Iris pigment epithelial cell (primary cell): ENCODE data around the gene MRPL33.
A peak's percentile ranks its signal among the peaks of the same experiment; 100 is the strongest.
"Not testable (repeated sequence)": the region's sequence is repeated elsewhere in the genome, so short reads cannot be mapped to it uniquely, and the experiment has no call there.

Source experiments
- DNase-seq: peaks from one replicate; pipeline ENCODE4 v3.0.0-alpha.2; 2011; ENCODE audit warnings: low read depth

MRPL33 gene

GRCh38 chr2:27741673-27742072, 29.8 kb upstream of the MRPL33 start:
- DNase-seq, result no peak

GRCh38 chr2:27742571-27742970, 28.9 kb upstream of the MRPL33 start:
- DNase-seq, result no peak

- not testable (repeated sequence) for DNase-seq
Measured at GRCh38 chr2:27745494-27745893, 26.0 kb upstream of the MRPL33 start.

GRCh38 chr2:27746325-27746724, 25.2 kb upstream of the MRPL33 start:
- no peak for DNase-seq

- no peak for DNase-seq
Measured at GRCh38 chr2:27747827-27748352, 23.6 kb upstream of the MRPL33 start.

GRCh38 chr2:27748803-27749554, 22.5 kb upstream of the MRPL33 start:
- DNase-seq, result not testable (repeated sequence)

- no peak for DNase-seq
Measured at GRCh38 chr2:27751377-27751776, 20.1 kb upstream of the MRPL33 start.

GRCh38 chr2:27752551-27753237, 18.8 kb upstream of the MRPL33 start:
- no peak for DNase-seq

GRCh38 chr2:27754138-27754588, 17.4 kb upstream of the MRPL33 start:
- DNase-seq, result peak; percentile 79

GRCh38 chr2:27754831-27755230, 16.7 kb upstream of the MRPL33 start:
- DNase-seq, result no peak

GRCh38 chr2:27756091-27756490, 15.4 kb upstream of the MRPL33 start:
- no peak for DNase-seq

GRCh38 chr2:27756544-27757498, 14.7 kb upstream of the MRPL33 start:
- DNase-seq, result no peak

- peak; percentile 52 for DNase-seq
Measured at GRCh38 chr2:27762951-27763906, 8.3 kb upstream of the MRPL33 start.

GRCh38 chr2:27763907-27764267, 7.6 kb upstream of the MRPL33 start:
- DNase-seq, result no peak

- DNase-seq, result not testable (repeated sequence)
Measured at GRCh38 chr2:27764526-27764925, 7.0 kb upstream of the MRPL33 start.

- peak; percentile 62 for DNase-seq
Measured at GRCh38 chr2:27765621-27766286, 5.8 kb upstream of the MRPL33 start.

- DNase-seq, result no peak
Measured at GRCh38 chr2:27766287-27766661, 5.2 kb upstream of the MRPL33 start.

GRCh38 chr2:27771202-27771547, 344 bp upstream of the MRPL33 start:
- no peak for DNase-seq

GRCh38 chr2:27772804-27773203, 1.3 kb downstream of the MRPL33 start:
- no peak for DNase-seq

- no peak for DNase-seq
Measured at GRCh38 chr2:27773959-27774358, 2.4 kb downstream of the MRPL33 start.

- DNase-seq, result peak; percentile 65
Measured at GRCh38 chr2:27776097-27776496, 4.6 kb downstream of the MRPL33 start.
